Neural progenitor cell (in vitro differentiated cells): Measurements from ENCODE around the gene TSPAN32.

ENCODE experiments used
- EZH2 ChIP-seq: fragments of 200-600 bp; sonication (generic); IDR thresholded peaks from 2 replicates; pipeline ENCODE4 v1.6.1; 2017; ENCODE audit warnings: antibody characterized with exemption, mild to moderate bottlenecking, moderate library complexity
- EZH2phosphoT487 ChIP-seq: fragments of 200-600 bp; sonication (generic); IDR thresholded peaks from 2 replicates; pipeline ENCODE4 v1.6.1; 2017; ENCODE audit warnings: antibody characterized with exemption
- TF ChIP-seq, protein P1 (sequence below): fragments of 200-600 bp; sonication (generic); IDR thresholded peaks from 2 replicates; pipeline ENCODE4 v1.5.1; 2017; ENCODE audit warnings: antibody characterized with exemption, mild to moderate bottlenecking

DNA sequence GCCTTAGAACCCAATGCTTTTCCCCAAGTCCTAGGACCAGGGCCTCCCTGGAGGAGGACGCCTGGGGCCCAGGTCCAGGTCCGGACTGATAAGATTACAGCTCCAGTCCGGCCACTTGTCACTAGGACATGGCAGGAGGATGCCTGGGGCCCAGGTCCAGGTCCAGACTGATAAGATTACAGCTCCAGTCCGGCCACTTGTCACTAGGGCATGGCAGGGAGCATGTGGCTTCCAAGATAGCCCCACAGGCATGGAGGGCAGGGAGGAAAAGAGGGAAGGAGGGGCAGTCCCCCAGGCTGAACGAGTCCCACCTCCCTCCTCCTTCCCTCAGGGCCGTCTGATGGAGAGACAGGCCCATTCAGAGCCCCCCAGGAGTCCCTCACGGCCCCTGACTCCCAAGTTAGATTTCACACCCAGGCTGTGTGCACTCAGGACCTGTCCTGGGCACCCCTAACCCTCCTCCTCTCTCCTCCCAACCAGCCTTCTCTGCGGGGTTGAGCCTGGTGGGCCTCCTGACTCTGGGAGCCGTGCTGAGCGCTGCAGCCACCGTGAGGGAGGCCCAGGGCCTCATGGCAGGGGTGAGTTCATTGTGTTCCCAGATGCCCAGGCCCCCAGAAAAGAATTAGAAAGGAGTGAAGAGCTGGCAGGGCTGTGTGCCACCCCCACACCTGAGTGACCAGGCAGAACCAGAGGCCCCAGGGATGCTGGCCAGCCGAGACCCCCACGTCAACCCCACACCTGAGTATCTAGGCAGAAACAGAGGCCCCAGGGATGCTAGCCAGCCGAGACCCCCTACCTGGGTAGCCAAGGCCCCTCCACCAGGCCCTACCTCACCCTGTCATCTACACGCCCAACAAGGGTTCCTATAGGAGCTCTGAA is 2.1 kb downstream of the TSPAN32 start:
- TF ChIP-seq, protein P1, sequence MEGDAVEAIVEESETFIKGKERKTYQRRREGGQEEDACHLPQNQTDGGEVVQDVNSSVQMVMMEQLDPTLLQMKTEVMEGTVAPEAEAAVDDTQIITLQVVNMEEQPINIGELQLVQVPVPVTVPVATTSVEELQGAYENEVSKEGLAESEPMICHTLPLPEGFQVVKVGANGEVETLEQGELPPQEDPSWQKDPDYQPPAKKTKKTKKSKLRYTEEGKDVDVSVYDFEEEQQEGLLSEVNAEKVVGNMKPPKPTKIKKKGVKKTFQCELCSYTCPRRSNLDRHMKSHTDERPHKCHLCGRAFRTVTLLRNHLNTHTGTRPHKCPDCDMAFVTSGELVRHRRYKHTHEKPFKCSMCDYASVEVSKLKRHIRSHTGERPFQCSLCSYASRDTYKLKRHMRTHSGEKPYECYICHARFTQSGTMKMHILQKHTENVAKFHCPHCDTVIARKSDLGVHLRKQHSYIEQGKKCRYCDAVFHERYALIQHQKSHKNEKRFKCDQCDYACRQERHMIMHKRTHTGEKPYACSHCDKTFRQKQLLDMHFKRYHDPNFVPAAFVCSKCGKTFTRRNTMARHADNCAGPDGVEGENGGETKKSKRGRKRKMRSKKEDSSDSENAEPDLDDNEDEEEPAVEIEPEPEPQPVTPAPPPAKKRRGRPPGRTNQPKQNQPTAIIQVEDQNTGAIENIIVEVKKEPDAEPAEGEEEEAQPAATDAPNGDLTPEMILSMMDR = no peak
- TF ChIP-seq EZH2 = no peak
- no peak for TF ChIP-seq EZH2phosphoT487
